HG02981 (cell line): ENCODE data around the gene GPR158.
"Not testable (repeated sequence)": the region's sequence is repeated elsewhere in the genome, so short reads cannot be mapped to it uniquely, and the experiment has no call there.

ENCODE experiments used
- ATAC-seq: cut with Tn5 transposase; IDR thresholded peaks from one replicate; pipeline ENCODE4 v1.9.1; 2021; ENCODE audit warnings: mild to moderate bottlenecking, moderate library complexity; ENCODE audit not compliant: unreplicated experiment

Gene GPR158

GRCh38 chr10:25174461-25175230 is at the start of gene GPR158:
GPR158 (plus strand) TSS chr10:25175001; CDS start chr10:25175421, 420 bp downstream.
- no peak for ATAC-seq

GRCh38 chr10:25125201-25125611 is 49.6 kb upstream of the GPR158 start:
- ATAC-seq: no peak

- ATAC-seq: no peak
These were observed 45.2 kb upstream of the GPR158 start for GRCh38 chr10:25129592-25129991.

GRCh38 chr10:25130906-25131305 is 43.9 kb upstream of the GPR158 start:
- ATAC-seq: no peak

GRCh38 chr10:25142116-25142864 is 32.5 kb upstream of the GPR158 start:
- no peak for ATAC-seq

GRCh38 chr10:25157650-25158049 is 17.2 kb upstream of the GPR158 start:
- ATAC-seq: no peak

- no peak for ATAC-seq
These were observed 15.2 kb upstream of the GPR158 start for GRCh38 chr10:25159591-25159990.

- ATAC-seq: no peak
These were observed 12.4 kb upstream of the GPR158 start for GRCh38 chr10:25162391-25162790.

- ATAC-seq: not testable (repeated sequence)
These were observed 11.3 kb upstream of the GPR158 start for GRCh38 chr10:25163464-25163863.

GRCh38 chr10:25169740-25170139 is 5.1 kb upstream of the GPR158 start:
- no peak for ATAC-seq

- no peak for ATAC-seq
These were observed 4.2 kb upstream of the GPR158 start for GRCh38 chr10:25170627-25171026.

GRCh38 chr10:25175527-25176420 is 973 bp downstream of the GPR158 start:
- ATAC-seq: no peak

GRCh38 chr10:25176421-25176968 is 1.7 kb downstream of the GPR158 start:
- ATAC-seq: no peak

GRCh38 chr10:25177093-25177753 is 2.4 kb downstream of the GPR158 start:
- ATAC-seq: no peak

GRCh38 chr10:25177754-25178135 is 2.9 kb downstream of the GPR158 start:
- no peak for ATAC-seq

GRCh38 chr10:25178411-25178810 is 3.6 kb downstream of the GPR158 start:
- no peak for ATAC-seq

GRCh38 chr10:25180801-25181200 is 6.0 kb downstream of the GPR158 start:
- ATAC-seq: no peak

- no peak for ATAC-seq
These were observed 7.8 kb downstream of the GPR158 start for GRCh38 chr10:25182636-25183035.

GRCh38 chr10:25191162-25191895 is 16.5 kb downstream of the GPR158 start:
- ATAC-seq: no peak

- no peak for ATAC-seq
These were observed 23.4 kb downstream of the GPR158 start for GRCh38 chr10:25198151-25198550.
